K562 (cell line): Measurements from ENCODE around the gene SH3D19. TPM values are rescaled to one million over a fixed set of nuclear protein-coding genes. Genes with fewer than 3 reads are reported as not detected.

Source experiments
- ATAC-seq: fragments of 200-7000 bp; cut with Tn5 transposase; 3 replicates; pipeline ENCODE4 v1.9.1; 2020; ENCODE audit warnings: moderate library complexity
- BruUV-seq: library from RNA; stranded (reverse); fragments of 400-500 nt; replicated peaks from 2 replicates; lab custom pipeline; 2021; lab: Mats Ljungman, UMichigan
- CTCF ChIA-PET: fragments of 300-600 bp; formaldehyde crosslinking; extraction: SDS; loops from one replicate; lab custom pipeline; 2021; ENCODE audit warnings: low intra/inter-chr PET ratio; lab: Yijun Ruan, JAX
- POLR2A ChIA-PET: fragments of 300-600, 350-650 bp; sonication (Branson Sonifier 250); formaldehyde crosslinking; extraction: SDS; loops from one replicate; lab custom pipeline; 2021; ENCODE audit warnings: antibody characterized with exemption, inconsistent platforms; lab: Yijun Ruan, JAX
- DNase-seq, 4 experiments: peaks; one replicate each; pipeline versions ENCODE4 v3.0.0 to v3.0.0-alpha.2; 2011 to 2018; ENCODE audit warnings: low spot score in 3 of 4, mixed read lengths in 3 of 4; ENCODE audit errors: extremely low read depth in 1 of 4
- FAIRE-seq: peaks from 2 replicates; lab custom pipeline; 2011; peaks lifted over from hg19 to GRCh38; lab: Jason Lieb, UNC
- H2AFZ ChIP-seq: 2 replicates; pipeline ENCODE4 v1.6.0; 2011; ENCODE audit warnings: low read depth, low read length, control low read depth, inconsistent platforms
- H3K27ac ChIP-seq: fragments of 200-600 bp; 3 replicates; pipeline ENCODE4 v1.8.0; 2011; ENCODE audit warnings: low read depth, mild to moderate bottlenecking, control low read depth, inconsistent platforms, low read length, moderate library complexity, mixed read lengths; ENCODE audit errors: extremely low read depth
- H3K27me3 ChIP-seq, 2 experiments: fragments of 300-600 bp in 1 of 2; 2 replicates in 1 of 2; 3 replicates in 1 of 2; pipeline versions ENCODE4 v1.6.0 to v1.8.0; 2011; ENCODE audit warnings: inconsistent platforms in 2 of 2, low read length in 2 of 2, mild to moderate bottlenecking in 1 of 2, mixed read lengths in 1 of 2, moderate library complexity in 1 of 2; ENCODE audit not compliant: control insufficient read depth in 2 of 2, insufficient read depth in 2 of 2
- H3K36me3 ChIP-seq: fragments of 300-600 bp; 3 replicates; pipeline ENCODE4 v1.8.0; 2011; ENCODE audit warnings: mild to moderate bottlenecking, low read length, inconsistent platforms; ENCODE audit not compliant: control insufficient read depth, insufficient read depth
- H3K4me1 ChIP-seq, 2 experiments: fragments of 200-600 bp in 1 of 2; replicated peaks in 1 of 2; 2 replicates in 1 of 2; 3 replicates in 1 of 2; pipeline versions ENCODE4 v1.5.1 to v1.8.0; 2011; ENCODE audit warnings: inconsistent platforms in 2 of 2, low read length in 2 of 2, mild to moderate bottlenecking in 1 of 2, mixed read lengths in 1 of 2, moderate library complexity in 1 of 2; ENCODE audit not compliant: control insufficient read depth in 2 of 2, insufficient read depth in 2 of 2
- H3K4me2 ChIP-seq: 2 replicates; pipeline ENCODE4 v1.6.1; 2011; ENCODE audit warnings: low read length, control low read depth, inconsistent platforms, mixed read lengths; ENCODE audit not compliant: insufficient read depth
- H3K4me3 ChIP-seq: fragments of 200-600 bp; sonication (generic), shearing (Covaris generic); 2 replicates; pipeline ENCODE4 v1.5.1; 2016; ENCODE audit warnings: control low read depth, inconsistent platforms
- H3K79me2 ChIP-seq: fragments of 200-600 bp; 3 replicates; pipeline ENCODE4 v1.8.0; 2011; ENCODE audit warnings: low read length, inconsistent platforms; ENCODE audit not compliant: control insufficient read depth, insufficient read depth
- H3K9ac ChIP-seq, 2 experiments: 2 replicates each; pipeline versions ENCODE4 v1.6.0 to v1.6.1; 2011; ENCODE audit warnings: low read depth in 2 of 2, low read length in 2 of 2, control low read depth in 1 of 2, inconsistent platforms in 1 of 2, mild to moderate bottlenecking in 1 of 2, mixed read lengths in 1 of 2; ENCODE audit not compliant: insufficient read depth in 1 of 2
- H3K9me1 ChIP-seq: one replicate; pipeline ENCODE4 v1.6.0; 2011; ENCODE audit warnings: inconsistent platforms, mild to moderate bottlenecking, low read length, moderate library complexity; ENCODE audit not compliant: control insufficient read depth, insufficient read depth
- H3K9me3 ChIP-seq: replicated peaks from 2 replicates; pipeline ENCODE4 v1.5.1; 2011; ENCODE audit warnings: low read depth, low read length, inconsistent platforms; ENCODE audit not compliant: control insufficient read depth, insufficient read depth
- H4K20me1 ChIP-seq: replicated peaks from 2 replicates; pipeline ENCODE4 v1.6.1; 2011; ENCODE audit warnings: low read length, inconsistent platforms, mixed read lengths; ENCODE audit not compliant: control insufficient read depth, insufficient read depth
- E2F4 ChIP-seq: sonication (generic); formaldehyde crosslinking; IDR thresholded peaks from 2 replicates; pipeline ENCODE4 v1.8.0; 2022; ENCODE audit warnings: mild to moderate bottlenecking, low read depth, missing genetic modification reagents
- EZH2 ChIP-seq: IDR thresholded peaks from 2 replicates; pipeline ENCODE4 v1.6.1; 2012; ENCODE audit warnings: low read depth, mild to moderate bottlenecking, inconsistent platforms, low read length, borderline replicate concordance
- HMGXB4 ChIP-seq: sonication (generic); formaldehyde crosslinking; IDR thresholded peaks from 2 replicates; pipeline ENCODE4 v1.8.1; 2023; ENCODE audit warnings: mild to moderate bottlenecking, missing genetic modification reagents
- TGIF2 ChIP-seq: sonication (generic); formaldehyde crosslinking; IDR thresholded peaks from 2 replicates; pipeline ENCODE4 v1.8.1; 2022; ENCODE audit warnings: mild to moderate bottlenecking, missing genetic modification reagents, moderate library complexity
- ZNF589 ChIP-seq: fragments of 200-800 bp; sonication (Bioruptor generic); IDR thresholded peaks from 2 replicates; pipeline ENCODE4 v1.6.1; 2016; ENCODE audit warnings: low read depth, missing genetic modification characterization, missing compliant biosample characterization
- WGBS: fragments of 100-300 bp; shearing (Covaris generic); methylation state at CpG from one replicate; pipeline ENCODE4 v1.1.6; 2016; ENCODE audit warnings: low coverage, mixed read lengths; ENCODE audit not compliant: insufficient coverage; ENCODE audit errors: missing lambda C conversion rate; 5-methylcytosine and 5-hydroxymethylcytosine counted together
- in situ Hi-C: fragments of 300-500 bp; cut with MboI; formaldehyde crosslinking; loops from 4 replicates; pipeline ENCODE4 v1.15.0; 2018; ENCODE audit warnings: inconsistent platforms, mixed read lengths
- intact Hi-C: fragments of 100-400 bp; cut with micrococcal nuclease; formaldehyde crosslinking; loops from 2 replicates; pipeline ENCODE4 v1.14.2; 2022
- polyA plus RNA-seq, 8 experiments: library from polyadenylated mRNA; depleted of rRNA in 4 of 8; stranded (reverse) in 5 of 8; unstranded in 3 of 8; fragments of >200 nt; fragmentation: Nextera tagmentation in 2 of 8; fragmentation: Illumina TruSeq in 1 of 8; extraction: Ambion mirVana in 2 of 8; extraction: Trizol in 1 of 8; gene quantifications; 2 replicates each; pipeline versions ENCODE4 v1.2.1 to v1.2.3, GENCODE V29; 2011 to 2014; ENCODE audit warnings: inconsistent platforms in 1 of 8, missing spikeins in 1 of 8
- total RNA-seq, 7 experiments: library from RNA; depleted of rRNA in 6 of 7; stranded (reverse); fragments of >200 nt in 6 of 7; fragmentation: Illumina TruSeq in 2 of 7; extraction: Trizol in 2 of 7; gene quantifications; 2 replicates each; pipeline versions ENCODE4 v1.2.1 to v1.2.3, GENCODE V29; 2011 to 2021; ENCODE audit warnings: low replicate concordance in 1 of 7

Gene SH3D19
- total and polyA plus RNA-seq, 9 of the 15 experiments (the other 6 are each of a cell fraction or from before 2014, with no cell fraction given): 0.42 to 2.2 (median 1.1) TPM; not detected in 6

- TF ChIP-seq HMGXB4 (CRISPR knock-in tag): no peak
Observed at GRCh38 chr4:151315212-151315886, 10.1 kb downstream of the SH3D19 start (continued).

- Histone ChIP-seq H3K27ac (no peak overlapping the region), H3K9ac (no peak overlapping the region), H3K4me3 (no peak overlapping the region), H3K27me3 (no peaks in the 10 kb centered on the region), H3K9me3 (no peaks in the 10 kb centered on the region), H2AFZ (no peak overlapping the region), H3K4me1 (no peaks in the 10 kb centered on the region), H3K4me2 (no peak overlapping the region), H3K79me2 (no peaks in the 10 kb centered on the region)
- in situ Hi-C loops (no loop called here), intact Hi-C loops (no loop called here)
- WGBS: 10% methylated on average over 1 of the region's 1 CpG
- BruUV-seq: no TSS peak
- CTCF ChIA-PET: no interaction called here
- POLR2A ChIA-PET: no interaction called here
- no peak for FAIRE-seq
- no peak for TF ChIP-seq EZH2
- TF ChIP-seq ZNF589 (CRISPR knock-in tag): no peak
- no peak for TF ChIP-seq TGIF2 (CRISPR knock-in tag)
- no peak for TF ChIP-seq E2F4 (CRISPR knock-in tag)
- TF ChIP-seq, all 486 proteins: peak for 0
- Histone ChIP-seq H3K36me3 (no peaks in the 10 kb centered on the region), H4K20me1 (no peaks in the 10 kb centered on the region), H3K9me1 (no peaks in the 10 kb centered on the region)
- DNase-seq (no peak), ATAC-seq (no peak)
Observed at GRCh38 chr4:151314479-151314878, 10.9 kb downstream of the SH3D19 start.
